Amygdala (tissue), 56 donors: ENCODE results near the gene DAG1.

Source experiments
- DNase-seq, 56 donors: peaks; one replicate each; lab custom pipeline; 2025; lab: John Stamatoyannopoulos, UW

Gene DAG1

DNA sequence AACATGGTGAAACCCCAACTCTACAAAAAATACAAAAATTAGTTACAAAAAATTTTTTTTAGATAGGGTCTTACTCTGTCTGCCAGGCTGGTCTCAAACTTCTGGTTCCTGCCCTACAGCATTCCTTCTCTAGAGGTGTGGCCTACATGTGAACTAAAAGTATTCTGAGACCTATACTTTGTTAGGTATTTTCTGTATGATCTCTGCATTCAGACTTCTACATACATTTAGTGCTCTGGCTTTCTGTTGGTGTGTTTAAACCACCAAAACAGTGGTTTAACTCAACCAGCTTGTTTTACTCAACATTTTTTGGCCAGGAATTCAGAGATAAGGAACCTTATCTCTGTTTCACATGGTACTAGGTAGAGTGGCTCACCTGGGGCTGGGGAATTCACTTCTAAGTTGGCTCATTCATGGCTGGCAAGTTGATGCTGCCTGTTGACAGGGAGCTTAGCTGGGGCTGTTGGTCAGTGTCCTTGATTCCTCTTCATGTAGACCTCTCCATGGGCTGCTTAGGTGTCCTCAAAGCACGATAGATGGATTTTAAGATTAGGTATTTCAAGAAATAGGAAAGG is 42.8 kb downstream of the DAG1 start:
- DNase-seq, result no peak

DNA sequence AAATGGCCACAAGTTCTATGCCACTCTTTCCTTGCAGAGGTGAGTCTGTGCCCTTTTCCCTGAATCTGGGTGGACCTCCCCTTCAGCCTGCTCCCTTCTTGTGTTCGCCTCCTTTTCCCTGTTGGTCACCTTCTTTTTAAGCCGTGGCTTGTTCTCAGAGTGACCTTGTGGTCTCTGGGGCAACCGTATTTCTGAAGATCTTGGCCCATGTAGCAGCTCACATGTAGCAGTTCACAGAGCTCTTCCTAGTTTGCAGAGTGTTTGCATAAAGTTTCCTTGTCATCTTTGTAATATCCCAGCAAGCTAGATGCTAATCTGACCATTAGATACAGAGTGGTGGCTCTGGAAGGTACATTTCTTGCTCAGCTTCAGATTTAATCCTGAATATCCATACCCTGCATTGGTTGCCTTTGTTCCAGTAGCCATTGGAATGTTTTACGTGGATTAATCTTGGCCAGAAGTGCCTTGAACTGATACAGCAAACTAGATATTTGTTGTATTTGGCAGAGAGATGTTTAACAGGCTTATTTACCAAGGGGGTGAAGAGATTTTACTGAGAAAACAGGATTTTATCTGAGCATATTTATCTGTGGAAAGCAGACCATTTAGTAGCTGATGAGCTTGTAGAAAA is 43.5 kb downstream of the DAG1 start:
- DNase-seq, result no peak

DNA sequence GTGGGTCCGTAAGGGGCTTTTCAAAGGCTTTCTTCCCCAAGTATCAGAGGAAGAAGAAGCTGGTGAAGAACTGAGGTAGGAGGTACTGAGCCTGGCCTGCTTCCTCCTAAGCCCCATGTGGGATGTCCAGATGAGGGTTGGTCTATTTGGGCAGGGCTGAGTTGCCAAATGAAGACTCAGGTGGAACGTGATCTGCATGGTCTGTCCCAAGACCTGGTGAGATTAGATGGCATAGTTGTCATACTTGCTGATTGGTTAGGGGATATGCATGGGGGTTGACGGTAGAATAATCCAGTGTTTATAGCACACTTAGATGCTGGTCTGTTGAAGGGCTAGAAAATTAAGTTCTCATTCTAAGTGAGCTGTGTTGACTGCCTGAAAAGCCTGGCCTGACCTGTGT is 47.9 kb downstream of the DAG1 start:
- no peak for DNase-seq

DNA sequence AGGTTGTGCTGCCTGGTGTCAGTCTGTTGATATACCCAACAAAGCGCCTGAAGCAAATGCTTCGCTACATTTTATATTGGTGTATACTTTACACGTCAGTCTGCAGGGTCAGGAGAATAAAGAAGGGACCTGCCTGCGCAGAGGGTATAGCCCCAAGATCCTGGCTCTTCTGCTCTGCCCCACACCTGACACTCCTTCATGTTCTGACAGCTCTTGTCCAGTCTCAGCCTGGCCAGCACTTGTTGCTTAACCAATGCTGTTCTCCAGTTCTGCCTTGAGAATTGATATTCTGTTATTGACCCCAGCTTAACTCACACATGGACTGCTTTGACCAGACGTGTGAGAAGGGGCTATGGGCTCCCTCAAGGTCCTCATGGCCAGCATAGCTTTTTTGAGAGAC is 48.4 kb downstream of the DAG1 start:
- DNase-seq, result no peak

DNA sequence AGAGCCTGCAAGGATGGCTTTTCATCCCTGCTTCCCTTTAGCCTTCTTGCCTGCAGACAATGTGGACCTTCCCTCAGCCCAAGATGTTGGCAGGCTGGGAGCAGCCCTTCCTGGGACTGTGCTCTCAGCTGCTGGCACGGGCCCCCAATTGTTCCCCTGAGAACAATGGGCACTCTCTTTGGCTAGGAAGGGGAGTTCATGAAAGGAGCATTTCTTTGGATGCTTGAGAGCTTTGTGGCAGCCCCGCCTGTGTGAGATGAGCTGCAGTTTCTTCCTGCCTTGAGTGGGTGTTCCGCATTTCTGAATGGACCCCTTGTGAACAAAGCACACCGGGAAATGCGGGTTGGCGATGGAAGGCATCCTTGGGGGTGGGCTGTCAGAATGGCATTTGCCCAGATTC is 49.2 kb downstream of the DAG1 start:
- peak in 54 of 56 donors; percentile 13 to 87 (median 60) for DNase-seq

DNA sequence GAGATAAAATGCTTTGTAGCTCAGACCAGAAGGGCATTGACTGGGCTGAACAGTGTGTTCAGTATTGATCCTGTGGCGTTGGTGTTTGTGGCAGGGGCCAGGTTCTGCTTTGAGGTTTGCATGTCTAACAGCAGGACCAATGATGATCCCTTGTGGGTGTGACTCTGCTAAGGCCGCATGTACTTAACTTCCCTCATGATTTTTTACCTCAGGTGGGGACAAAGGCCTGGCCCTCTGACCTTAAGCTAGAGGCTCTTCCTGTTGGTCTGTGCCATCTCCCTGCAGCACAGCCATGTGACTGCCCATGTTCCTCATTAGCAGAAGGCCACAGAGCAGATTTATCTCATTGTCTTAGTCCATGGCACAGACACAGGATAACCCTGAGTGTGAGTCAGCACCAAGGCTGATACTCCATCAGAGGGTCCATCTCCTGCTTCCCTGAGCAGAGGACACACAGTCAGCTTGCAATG is 49.9 kb downstream of the DAG1 start:
- no peak for DNase-seq

DNA sequence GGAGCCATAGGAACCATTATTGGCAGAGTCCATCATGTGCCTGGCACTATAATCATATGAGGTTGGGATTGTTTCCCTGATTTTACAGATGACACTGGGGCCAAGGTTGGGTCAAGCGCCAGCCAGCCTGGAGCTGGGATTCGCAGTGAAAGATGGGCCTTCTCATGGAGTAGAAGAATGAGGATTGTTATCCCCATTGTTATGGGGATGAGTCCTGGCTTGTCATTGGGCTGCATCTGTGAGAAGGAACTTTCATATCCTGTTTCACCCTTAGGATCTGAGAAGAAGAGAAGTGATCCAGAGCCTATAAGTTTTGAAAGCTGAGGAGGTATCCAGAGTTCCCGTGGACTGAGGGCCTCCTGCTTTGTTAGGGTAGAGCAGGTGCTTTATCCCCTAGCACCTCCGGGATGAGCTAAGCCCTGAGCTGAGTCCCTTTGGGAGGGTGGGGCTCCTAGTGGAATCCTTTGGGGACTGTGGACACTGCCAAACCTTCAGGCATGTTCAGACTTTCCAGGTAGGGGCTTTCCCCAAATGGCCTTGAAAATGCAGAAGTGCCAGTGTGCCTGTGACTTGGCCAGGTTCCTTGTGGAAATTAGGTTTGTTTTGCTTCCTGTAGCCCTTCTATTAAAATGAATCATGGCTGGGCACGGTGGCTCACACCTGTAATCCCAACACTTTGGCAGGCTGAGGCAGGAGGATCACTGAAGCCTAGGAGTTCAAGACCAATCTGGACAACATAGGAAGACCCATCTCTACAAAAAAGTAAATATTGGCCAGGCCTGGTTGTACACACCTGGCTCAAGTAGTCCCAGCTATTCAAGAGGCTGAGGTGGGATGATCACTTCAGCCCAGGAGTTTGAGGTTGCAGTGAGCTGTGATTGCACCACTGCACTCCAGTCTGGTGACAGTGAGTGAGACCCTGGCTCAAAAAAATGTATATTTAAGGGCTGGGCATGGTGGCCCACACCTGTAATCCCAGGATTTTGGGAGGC is 54.0 kb downstream of the DAG1 start:
- no peak for DNase-seq

DNA sequence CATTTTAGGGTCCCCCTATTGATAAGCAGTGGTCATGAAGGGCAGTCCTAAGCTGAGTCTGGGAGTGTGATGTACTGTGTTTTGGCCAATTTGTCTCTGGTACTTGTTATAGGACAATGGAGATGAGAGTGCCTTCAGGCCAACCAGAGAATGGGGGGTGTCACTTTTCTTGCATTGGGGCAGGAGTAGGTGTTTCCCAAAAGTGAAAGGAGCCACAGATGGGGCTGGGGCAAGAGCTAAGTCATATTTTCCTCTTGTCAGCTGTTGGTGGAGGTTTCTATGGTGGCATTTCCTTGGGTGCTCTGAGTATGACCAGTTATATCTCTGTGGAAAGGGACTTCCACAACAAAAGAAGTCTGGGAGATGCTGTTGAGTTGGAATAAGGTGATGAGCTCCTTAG is 59.5 kb downstream of the DAG1 start:
- no peak for DNase-seq

DNA sequence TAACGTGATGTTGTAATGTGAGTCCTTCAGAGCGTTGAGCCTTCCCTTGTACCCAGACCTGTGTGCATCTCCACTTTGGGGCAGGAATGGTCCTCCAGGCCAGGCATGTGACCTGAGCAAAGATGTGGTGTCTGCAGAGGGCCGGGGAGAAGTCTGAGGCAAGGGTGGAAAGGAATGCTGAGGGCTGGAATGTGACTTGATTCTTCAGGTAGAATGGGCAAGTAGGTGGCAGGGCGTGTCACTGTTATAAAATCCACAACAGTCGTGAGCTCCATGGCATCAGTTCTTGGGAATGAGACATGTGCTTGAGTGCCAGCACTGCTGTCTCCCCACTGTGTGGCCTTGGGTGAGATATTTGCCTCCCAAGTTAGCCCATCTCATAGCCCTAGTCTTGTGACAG is 60.2 kb downstream of the DAG1 start:
- no peak for DNase-seq

DNA sequence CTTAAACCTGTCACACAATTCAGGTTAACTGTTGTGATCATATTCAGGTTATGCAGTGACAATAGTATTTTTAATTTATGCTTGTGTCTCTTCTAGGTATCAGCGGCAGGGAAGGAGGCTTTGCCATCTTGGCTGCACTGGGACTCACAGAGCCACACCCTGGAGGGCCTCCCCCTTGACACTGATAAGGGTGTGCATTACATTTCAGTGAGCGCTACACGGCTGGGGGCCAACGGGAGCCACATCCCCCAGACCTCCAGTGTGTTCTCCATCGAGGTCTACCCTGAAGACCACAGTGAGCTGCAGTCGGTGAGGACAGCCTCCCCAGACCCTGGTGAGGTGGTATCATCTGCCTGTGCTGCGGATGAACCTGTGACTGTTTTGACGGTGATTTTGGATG is 60.6 kb downstream of the DAG1 start:
- DNase-seq, result no peak

DNA sequence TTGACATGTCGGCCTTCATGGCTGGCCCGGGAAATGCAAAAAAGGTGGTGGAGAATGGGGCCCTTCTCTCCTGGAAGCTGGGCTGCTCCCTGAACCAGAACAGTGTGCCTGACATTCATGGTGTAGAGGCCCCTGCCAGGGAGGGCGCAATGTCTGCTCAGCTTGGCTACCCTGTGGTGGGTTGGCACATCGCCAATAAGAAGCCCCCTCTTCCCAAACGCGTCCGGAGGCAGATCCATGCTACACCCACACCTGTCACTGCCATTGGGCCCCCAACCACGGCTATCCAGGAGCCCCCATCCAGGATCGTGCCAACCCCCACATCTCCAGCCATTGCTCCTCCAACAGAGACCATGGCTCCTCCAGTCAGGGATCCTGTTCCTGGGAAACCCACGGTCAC is 61.2 kb downstream of the DAG1 start:
- DNase-seq, result no peak

DNA sequence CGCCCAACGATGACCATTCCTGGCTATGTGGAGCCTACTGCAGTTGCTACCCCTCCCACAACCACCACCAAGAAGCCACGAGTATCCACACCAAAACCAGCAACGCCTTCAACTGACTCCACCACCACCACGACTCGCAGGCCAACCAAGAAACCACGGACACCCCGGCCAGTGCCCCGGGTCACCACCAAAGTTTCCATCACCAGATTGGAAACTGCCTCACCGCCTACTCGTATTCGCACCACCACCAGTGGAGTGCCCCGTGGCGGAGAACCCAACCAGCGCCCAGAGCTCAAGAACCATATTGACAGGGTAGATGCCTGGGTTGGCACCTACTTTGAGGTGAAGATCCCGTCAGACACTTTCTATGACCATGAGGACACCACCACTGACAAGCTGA is 61.6 kb downstream of the DAG1 start:
- no peak for DNase-seq

DNA sequence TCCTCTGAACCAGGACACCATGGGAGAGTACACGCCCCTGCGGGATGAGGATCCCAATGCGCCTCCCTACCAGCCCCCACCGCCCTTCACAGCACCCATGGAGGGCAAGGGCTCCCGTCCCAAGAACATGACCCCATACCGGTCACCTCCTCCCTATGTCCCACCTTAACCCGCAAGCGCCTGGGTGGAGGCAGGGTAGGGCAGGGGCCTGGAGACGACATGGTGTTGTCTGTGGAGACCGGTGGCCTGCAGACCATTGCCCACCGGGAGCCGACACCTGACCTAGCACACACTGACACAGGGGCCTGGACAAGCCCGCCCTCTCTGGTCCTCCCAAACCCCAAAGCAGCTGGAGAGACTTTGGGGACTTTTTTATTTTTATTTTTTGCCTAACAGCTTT is 63.0 kb downstream of the DAG1 start:
- no peak for DNase-seq

DNA sequence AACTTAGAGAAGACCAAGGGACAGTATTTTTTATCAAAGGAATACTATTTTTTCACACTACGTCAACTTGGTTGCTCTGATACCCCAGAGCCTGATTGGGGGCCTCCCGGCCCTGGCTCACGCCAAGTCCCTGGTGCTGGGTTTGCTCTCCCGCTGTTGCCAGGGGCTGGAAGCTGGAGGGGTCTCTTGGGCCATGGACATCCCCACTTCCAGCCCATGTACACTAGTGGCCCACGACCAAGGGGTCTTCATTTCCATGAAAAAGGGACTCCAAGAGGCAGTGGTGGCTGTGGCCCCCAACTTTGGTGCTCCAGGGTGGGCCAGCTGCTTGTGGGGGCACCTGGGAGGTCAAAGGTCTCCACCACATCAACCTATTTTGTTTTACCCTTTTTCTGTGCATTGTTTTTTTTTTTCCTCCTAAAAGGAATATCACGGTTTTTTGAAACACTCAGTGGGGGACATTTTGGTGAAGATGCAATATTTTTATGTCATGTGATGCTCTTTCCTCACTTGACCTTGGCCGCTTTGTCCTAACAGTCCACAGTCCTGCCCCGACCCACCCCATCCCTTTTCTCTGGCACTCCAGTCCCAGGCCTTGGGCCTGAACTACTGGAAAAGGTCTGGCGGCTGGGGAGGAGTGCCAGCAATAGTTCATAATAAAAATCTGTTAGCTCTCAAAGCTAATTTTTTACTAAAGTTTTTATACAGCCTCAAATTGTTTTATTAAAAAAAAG is 63.9 kb downstream of the DAG1 start:
- no peak for DNase-seq

DNA sequence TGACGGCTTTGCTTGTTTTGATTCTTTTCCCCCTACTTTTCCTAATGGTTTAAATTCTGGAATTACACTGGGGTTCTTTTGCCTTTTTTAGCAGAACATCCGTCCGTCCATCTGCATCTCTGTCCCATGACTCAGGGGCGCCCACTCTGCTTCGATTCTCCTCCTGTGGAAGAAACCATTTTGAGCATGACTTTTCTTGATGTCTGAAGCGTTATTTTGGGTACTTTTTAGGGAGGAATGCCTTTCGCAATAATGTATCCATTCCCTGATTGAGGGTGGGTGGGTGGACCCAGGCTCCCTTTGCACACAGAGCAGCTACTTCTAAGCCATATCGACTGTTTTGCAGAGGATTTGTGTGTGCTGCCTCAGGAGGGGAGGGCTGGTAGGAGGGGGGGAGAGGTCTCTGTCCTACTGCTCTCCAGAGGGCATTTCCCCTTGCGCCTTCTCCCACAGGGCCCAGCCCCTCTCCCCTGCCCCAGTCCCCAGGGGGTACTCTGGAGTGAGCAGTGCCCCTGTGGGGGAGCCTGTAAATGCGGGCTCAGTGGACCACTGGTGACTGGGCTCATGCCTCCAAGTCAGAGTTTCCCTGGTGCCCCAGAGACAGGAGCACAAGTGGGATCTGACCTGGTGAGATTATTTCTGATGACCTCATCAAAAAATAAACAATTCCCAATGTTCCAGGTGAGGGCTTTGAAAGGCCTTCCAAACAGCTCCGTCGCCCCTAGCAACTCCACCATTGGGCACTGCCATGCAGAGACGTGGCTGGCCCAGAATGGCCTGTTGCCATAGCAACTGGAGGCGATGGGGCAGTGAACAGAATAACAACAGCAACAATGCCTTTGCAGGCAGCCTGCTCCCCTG is 64.7 kb downstream of the DAG1 start:
- DNase-seq, result peak in 48 of 56 donors; percentile 12 to 84 (median 55)

DNA sequence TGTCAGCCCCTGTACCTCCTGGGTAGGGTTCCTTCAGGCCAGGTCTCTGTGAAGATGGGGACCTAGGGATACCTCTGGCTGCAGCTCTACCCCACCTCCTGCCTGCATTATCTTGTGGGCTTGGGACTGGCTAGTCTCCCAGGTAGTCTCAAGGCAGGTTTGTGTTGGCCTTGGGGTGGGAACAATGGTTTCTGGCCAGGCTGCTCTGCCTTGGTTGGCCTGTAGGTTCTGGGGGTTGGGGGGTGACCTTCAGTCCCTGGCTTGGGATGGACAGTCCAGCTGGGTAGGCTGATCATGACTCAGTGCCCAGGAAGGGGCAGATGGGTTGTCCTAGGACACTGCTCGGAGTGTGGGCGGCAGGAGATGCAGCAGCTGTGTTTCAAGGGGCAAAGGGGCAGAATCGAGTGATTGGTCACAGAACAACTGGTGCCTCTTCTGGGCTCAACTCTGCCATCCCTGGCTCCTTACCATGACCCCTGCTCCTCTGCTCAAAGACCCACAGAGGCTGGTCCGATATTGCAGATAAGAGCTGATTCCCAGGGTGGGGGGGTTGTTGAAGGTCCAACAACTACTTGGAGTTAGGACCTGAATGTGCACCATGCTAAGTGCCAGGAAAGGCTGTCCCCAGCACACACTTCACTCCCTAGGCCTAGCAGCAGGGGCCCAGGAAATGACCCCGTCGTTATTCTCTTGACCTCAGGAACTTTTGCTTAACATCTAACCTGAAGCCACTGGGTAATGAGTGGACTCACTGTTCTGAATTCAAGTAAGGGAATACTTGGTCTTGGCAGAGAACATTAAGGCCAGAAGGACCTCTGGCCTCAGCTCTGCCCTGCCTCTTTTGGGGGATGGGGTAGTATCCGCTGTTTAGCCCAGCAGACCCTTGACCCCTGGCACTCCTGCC is 66.2 kb downstream of the DAG1 start:
- DNase-seq, result no peak

DNA sequence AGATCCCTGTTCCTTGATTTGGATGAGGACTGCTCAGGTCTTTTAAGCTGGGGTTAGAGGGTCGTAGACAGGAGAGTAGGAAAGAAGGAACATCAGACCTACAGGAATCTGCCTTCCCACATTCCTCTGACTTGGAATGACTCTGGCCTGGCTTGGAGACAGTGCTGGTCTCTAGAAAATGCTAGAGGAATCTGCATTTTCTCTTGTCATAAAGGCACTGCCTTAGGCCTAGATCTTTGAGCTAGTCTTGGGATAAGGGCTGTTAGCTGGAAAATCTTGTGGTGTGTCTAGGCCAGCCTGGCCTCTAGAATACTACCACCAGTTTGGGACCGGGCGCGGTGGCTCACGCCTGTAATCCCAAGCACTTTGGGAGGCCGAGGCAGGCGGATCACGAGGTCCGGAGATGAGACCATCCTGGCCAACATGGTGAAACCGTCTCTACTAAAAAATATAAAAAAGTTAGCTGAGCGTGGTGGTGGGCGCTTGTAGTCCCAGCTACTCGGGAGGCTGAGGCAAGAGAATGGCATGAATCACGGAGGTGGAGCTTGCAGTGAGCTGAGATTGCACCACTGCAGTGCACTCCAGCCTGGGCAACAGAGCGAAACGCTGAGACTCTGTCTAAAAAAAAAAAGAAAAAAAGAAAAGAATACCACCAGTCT is 66.9 kb downstream of the DAG1 start:
- DNase-seq, result no peak
